Measurements from ENCODE around the gene SYNPR. TPM values are rescaled to one million over a fixed set of nuclear protein-coding genes. Genes with fewer than 3 reads are reported as not detected.

The SYNPR gene
- total RNA-seq, 1 donor, result not detected

- DNase-seq (ENCODE audit: low read depth), result no peak
- no peak overlapping the region for H3K4me3 ChIP-seq (ENCODE audit: low read depth, low read length)
- TF ChIP-seq CTCF (IDR thresholded peaks at IDR 0.05; ENCODE audit: insufficient read depth, low read length), result no peak
These were observed 315.7 kb downstream of the SYNPR start for GRCh38 chr3:63593779-63594178.

- no peak for DNase-seq (ENCODE audit: low read depth)
These were observed 317.1 kb downstream of the SYNPR start for GRCh38 chr3:63595221-63595620.

GRCh38 chr3:63597019-63597418 is 318.9 kb downstream of the SYNPR start:
- TF ChIP-seq CTCF (IDR thresholded peaks at IDR 0.05; ENCODE audit: insufficient read depth, low read length), result no peak
- DNase-seq (ENCODE audit: low read depth), result no peak
- H3K4me3 ChIP-seq (ENCODE audit: low read depth, low read length), result no peak overlapping the region

More at GRCh38 chr3:63595221-63595620, 317.1 kb downstream of the SYNPR start:
- H3K4me3 ChIP-seq (ENCODE audit: low read depth, low read length), result no peak overlapping the region
- no peak for TF ChIP-seq CTCF (IDR thresholded peaks at IDR 0.05; ENCODE audit: insufficient read depth, low read length)

- H3K4me3 ChIP-seq (ENCODE audit: low read depth, low read length), result no peak overlapping the region
- no peak for TF ChIP-seq CTCF (IDR thresholded peaks at IDR 0.05; ENCODE audit: insufficient read depth, low read length)
These were observed 329.6 kb downstream of the SYNPR start for GRCh38 chr3:63607716-63608115.

GRCh38 chr3:63609408-63609807 is 331.3 kb downstream of the SYNPR start:
- DNase-seq (ENCODE audit: low read depth), result no peak
- no peak for TF ChIP-seq CTCF (IDR thresholded peaks at IDR 0.05; ENCODE audit: insufficient read depth, low read length)
- no peak overlapping the region for H3K4me3 ChIP-seq (ENCODE audit: low read depth, low read length)

More at GRCh38 chr3:63607716-63608115, 329.6 kb downstream of the SYNPR start:
- no peak for DNase-seq (ENCODE audit: low read depth)

GRCh38 chr3:63609834-63610233 is 331.7 kb downstream of the SYNPR start:
- no peak for DNase-seq (ENCODE audit: low read depth)
- TF ChIP-seq CTCF (IDR thresholded peaks at IDR 0.05; ENCODE audit: insufficient read depth, low read length), result no peak
- H3K4me3 ChIP-seq (ENCODE audit: low read depth, low read length), result no peak overlapping the region

- TF ChIP-seq CTCF (IDR thresholded peaks at IDR 0.05; ENCODE audit: insufficient read depth, low read length), result no peak
- no peak for DNase-seq (ENCODE audit: low read depth)
- no peak overlapping the region for H3K4me3 ChIP-seq (ENCODE audit: low read depth, low read length)
These were observed 333.3 kb downstream of the SYNPR start for GRCh38 chr3:63611382-63611781.
